Epithelial cell of proximal tubule (primary cell): ENCODE measurements around the gene VAV1. TPM values are rescaled to one million over a fixed set of nuclear protein-coding genes. Genes with fewer than 3 reads are reported as not detected.
A peak's percentile ranks its signal among the peaks of the same experiment; 100 is the strongest.

Experiments used
- DNase-seq: peaks from one replicate; pipeline ENCODE4 v3.0.0-alpha.2; 2011; ENCODE audit warnings: low read depth
- H3K4me3 ChIP-seq: 2 replicates; pipeline ENCODE4 v1.5.1; 2011; ENCODE audit warnings: low read depth, mild to moderate bottlenecking, low read length
- CTCF ChIP-seq: conservative IDR thresholded peaks from 2 replicates; pipeline ENCODE4 v1.5.1; 2012; ENCODE audit warnings: low read depth, mild to moderate bottlenecking, low read length
- total RNA-seq: library from RNA; depleted of rRNA; stranded (reverse); fragments of >200 nt; gene quantifications from 2 replicates; pipeline ENCODE4 v1.2.3, GENCODE V29; 2015

The VAV1 gene
- total RNA-seq, 1 donor from 2014 or later, result 1.3 TPM

GRCh38 chr19:6734096-6734696 lies 38.3 kb upstream of the VAV1 start:
- no peak for DNase-seq
- H3K4me3 ChIP-seq, result no peak overlapping the region
- no peak for TF ChIP-seq CTCF

DNA sequence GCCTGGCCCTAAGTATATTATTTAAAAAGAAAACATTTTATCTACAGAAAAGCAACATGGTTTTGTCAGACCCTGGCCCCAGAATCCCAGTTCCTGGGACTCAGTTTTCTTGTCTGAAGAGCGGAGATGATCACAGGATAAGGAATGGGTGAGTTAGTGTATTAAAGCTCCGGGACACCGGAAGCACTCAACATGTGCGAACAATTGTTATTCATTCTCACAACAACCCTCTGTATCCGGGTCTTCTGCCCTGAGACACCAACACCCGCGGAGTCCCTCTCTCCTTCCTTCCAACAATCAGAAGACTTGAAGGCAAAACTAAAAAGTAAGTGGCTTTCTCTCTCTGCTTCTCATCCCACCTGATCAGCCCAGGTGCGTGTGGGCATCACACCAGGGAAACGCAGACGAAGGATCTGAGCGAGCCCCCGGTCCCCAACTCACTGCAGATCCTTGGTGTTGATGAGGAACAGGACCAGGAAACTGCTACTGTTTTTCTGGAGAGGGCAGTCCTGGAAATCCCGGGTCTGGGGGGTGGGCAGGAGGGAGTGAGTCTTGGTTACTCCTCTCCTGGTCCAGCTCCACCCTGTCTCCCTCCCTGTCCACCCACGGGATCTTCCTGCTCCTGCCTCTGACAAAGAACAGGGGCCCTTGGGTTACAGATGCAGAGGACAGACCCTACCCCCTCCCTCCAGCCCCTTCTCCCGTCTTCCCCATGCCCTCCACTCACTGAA lies 37.2 kb upstream of the VAV1 start:
- no peak for TF ChIP-seq CTCF
- H3K4me3 ChIP-seq, result peak overlapping the region; percentile 99
- DNase-seq, result no peak

DNA sequence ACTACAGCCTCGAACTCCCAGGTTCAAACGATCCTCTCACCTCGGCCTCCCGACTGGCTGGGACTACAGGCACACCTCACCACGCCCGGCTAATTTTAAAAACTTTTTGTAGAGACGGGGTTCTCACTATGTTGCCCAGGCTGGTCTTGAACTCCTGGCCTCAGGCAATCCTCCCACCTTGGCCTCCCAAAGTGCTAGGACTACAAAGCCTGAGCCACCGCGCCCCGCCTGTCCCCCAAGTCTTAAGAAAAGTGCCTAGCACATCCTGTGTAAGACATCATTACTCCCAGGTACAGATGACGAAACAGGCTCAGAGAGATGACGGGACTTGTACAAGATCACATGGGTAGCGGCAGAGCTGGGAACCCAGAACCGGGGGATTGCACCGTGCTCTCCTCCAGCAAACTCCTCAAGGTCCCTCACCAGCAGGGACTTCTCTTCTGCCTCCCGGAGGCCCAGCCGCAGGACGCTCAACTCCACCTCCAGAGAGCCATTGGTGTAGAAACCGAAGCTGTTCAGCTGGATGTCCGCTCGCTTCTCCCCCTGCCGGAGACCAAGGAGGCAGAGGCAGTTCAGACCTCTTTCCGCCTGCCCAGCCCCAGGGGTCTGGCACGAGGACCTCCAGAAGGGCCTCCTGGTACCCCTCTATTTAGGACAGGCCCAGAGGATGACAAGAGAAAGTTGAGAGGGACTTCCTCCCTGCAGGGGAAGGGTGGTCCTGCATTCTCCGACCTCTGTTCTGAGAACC lies 36.2 kb upstream of the VAV1 start:
- H3K4me3 ChIP-seq, result peak overlapping the region; percentile 99
- peak; percentile 72 for TF ChIP-seq CTCF
- no peak for DNase-seq

DNA sequence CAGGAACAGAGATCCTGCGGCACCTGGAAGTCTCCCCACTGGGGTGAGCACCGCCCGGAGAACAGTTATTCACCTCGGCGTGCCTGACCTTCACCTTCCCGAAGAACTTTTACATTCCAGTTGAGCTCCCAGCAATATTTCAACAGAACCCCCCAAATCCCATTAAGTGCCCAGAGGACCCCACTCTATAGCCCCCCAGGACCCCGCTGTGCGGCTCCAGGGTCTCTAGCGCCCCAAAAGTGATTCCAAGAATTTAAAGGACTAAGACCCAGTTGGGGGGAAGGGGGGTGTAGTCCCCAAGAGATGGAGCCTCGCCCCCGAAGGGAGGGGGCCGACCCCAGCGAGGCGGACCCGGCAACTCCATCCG lies 35.6 kb upstream of the VAV1 start:
- DNase-seq, result no peak
- peak overlapping the region; percentile 99 for H3K4me3 ChIP-seq
- TF ChIP-seq CTCF, result no peak

- peak; percentile 100 for DNase-seq
- peak within 1 kb of the TSS; percentile 99 for H3K4me3 ChIP-seq
- TF ChIP-seq CTCF, result no peak
Observed at GRCh38 chr19:6737284-6737872, 35.1 kb upstream of the VAV1 start, which contains the start of gene GPR108. Gene GPR108 (minus strand): TSS chr19:6737580. CDS start chr19:6737576, 4 bp downstream.

- H3K4me3 ChIP-seq, result peak overlapping the region; percentile 53
- no peak for DNase-seq
- TF ChIP-seq CTCF, result peak; percentile 86
Observed at GRCh38 chr19:6737873-6738786, 34.4 kb upstream of the VAV1 start.
